Hematopoietic multipotent progenitor cell treated with erythropoietin and hydrocortisone succinate and interleukin-3 and kit ligand, for 4 days (in vitro differentiated cells): ENCODE results near the gene C5orf58.

Experiments
- DNase-seq: peaks from one replicate; pipeline ENCODE4 v3.0.0-alpha.2; 2015

C5orf58 gene

DNA sequence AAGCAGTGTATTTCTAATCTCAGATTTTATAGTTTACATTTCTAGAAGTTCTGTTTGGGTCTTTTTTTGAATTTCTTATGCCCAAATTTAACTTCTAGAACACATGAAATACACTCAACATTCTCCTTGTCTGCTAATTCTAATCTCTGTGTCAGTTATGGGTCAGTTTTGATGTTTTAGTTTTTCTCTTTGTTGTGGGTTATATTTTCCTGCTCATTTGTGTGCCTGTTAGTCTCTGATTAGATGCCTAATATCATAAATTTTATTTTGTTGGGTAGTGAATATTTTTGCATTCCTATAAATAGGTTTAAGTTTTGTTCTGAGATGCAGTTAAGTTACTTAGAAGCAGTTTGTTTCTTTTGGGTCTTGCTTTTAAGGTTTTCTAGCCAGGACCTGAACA lies 52.4 kb downstream of the C5orf58 start:
- DNase-seq, result peak; percentile 51

DNA sequence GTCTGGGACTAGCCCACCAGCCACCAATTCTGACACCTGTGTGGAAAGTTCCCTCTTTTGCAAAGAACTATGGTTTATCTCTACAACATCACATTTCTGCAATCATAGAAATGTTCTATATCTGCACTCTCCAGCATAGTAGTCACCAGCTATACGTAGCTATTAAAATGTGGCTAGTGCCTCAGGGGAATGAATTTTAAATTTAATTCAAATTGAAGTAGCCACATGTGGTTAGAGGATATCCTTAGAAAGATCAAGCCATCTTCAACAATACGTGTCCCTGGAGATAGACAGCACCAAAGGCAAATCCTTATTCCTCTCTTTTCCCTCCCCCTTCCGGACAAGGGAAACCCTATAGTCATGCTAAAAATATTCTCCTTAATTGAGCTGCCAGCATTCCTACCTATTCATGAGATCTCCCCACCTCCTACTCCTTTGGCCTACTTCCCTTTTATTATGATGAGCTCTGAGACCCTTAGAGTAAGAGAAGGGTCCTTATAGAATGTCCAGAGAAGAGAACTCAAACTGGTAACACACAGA lies 53.7 kb downstream of the C5orf58 start:
- no peak for DNase-seq

DNA sequence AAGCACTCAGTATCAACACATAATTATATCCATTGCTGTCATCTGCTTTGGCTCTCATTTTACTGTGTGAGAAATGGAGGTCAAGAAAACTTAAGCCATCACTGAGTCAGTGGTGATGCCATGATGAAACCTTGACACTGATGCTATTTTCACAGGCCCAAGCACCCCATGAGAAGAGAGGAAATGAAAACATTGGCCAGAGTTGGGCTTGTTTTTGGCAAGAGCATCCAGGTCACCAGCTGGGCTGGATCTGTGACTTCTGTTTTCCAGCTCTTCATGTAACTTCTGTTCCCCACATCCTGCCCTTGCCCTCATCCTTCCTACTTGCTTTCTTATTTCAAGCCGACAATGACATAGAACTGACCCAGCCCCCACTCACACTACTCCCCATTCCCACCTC lies 54.7 kb downstream of the C5orf58 start:
- peak; percentile 44 for DNase-seq

DNA sequence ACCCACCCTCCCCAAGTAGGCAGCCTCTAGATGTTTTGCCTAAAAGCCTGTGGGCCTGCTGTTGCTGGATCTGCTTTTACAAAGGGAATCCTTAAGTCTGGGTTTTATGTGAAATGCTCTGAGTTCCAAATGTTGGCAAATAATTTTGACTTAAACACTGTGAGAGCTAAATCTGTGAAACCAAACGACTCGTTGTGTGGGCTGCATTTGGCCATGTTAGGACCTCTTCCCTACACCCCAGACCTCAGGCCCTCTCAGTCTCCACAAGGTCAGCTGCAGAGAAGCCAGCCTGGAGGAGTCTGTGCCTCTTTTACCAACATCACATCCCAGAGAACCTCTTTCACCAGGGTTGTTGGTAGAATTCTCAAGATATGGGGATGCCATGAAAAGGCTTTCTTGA lies 55.4 kb downstream of the C5orf58 start:
- DNase-seq, result no peak

DNA sequence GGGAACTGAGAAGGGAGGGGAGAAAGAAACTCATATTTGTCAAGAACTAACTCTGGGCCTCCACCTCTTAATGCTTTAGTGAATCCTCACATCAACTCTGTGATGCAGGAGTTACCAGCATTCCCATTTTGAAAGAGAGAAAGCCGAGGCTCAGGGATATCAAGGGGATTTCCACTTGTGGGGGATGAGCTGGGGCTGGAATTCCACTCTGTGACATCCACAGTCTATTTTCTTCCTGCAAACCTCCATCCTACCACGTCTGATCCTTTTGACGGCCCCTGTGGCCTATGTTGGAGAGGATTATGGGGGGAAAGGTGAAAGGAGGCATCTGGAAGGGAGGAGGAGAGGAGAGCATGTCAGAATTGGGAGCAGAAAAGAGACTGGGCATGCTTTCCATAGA lies 55.8 kb downstream of the C5orf58 start:
- DNase-seq, result no peak

DNA sequence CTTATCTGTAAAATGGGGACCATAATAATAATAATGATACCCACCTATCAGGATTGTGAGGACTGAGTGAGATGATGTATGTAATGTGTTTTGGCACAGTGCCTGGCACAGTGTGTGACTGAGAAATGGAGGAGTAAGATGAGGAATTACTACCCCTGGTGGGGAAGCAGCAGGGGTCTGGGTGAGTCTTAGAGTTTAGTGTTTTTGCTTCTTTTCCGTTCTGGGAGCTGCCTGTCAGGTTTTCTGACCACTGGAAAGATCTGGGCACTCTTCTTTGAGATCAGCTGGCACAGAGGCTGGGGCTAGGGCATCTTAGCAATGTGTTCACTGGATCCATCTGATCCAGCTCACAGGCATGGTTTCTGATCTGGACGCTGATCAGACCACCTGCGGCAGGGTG lies 56.3 kb downstream of the C5orf58 start:
- DNase-seq, result no peak

DNA sequence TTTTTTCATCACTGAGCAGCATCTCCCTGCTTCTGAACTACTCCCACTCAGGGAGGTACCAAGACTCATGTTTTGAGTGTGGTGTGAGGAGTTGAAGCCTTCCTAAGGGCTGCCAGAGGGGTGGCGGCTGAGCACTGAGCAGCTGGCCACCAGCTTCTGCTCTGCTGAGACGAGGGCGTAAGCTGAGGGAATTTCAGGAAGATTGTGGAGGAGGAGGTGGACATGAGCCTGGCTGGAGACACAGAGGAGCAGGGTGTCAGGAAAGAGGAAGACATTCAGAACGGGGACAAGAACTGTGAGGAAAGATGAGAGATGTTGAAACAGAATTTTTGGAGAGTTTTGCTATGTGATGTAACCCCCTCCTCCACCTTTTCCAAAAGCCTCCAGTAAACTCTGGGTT lies 57.0 kb downstream of the C5orf58 start:
- no peak for DNase-seq

DNA sequence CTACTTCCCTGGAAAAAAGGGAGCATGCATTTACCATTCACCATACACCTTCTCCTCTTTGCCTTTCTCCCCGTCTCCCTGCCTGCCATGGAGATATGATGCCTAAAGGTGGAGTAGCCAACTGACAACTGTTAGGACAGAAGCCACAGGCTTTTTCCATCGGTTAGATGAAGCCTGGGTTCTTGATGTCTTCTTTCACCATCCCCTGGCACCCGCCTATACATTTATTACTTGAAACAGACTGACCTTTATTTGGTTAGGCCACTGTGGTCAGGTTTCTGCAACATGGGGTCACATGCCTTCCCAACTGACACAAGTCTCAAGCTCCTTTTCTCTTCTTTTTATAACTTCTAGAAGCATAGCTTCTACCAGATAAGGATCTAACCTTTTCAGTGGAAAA lies 57.7 kb downstream of the C5orf58 start:
- peak; percentile 50 for DNase-seq

DNA sequence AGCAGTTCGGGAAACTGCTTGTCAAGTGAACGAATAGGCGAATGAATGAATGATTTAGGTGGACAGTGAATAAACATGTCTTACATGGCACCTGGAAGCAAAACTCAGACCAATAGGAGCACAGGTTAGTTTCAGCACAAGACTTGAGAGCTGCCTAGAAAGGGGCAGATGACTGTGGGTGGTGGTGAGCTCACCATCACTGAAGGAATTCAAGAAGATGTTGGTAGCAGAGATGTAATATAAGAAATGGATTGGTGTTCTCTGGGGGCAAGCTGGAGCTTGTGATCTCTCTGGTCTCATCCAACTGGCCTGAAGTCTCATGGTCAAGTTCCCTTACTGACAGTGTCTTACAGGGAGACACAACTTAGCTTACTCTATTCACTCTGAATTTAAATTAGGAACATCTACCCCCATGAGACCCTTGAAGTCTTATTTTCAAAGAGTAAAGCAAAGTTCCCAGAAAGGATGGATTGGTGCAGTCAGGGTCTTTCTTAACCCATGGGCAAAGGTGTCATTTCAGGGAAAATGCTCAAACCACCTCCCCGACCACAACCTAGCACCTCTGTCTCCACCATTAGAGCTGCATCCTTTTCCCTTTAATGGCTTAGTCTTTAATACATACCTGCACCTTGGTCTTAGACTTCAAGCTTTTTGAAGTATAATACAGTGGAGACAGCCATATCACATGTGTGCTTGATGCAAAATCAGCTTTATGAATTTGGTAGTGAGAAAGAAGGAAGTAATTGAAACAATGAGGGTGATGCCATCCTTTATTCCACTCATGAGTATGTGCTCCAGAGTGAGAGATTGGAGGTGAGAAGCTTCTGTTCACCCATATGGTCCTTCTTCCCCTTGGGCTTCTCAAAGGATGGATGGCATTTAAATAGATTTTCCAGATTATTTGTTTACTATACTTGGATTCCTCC lies 59.7 kb downstream of the C5orf58 start:
- DNase-seq, result no peak

DNA sequence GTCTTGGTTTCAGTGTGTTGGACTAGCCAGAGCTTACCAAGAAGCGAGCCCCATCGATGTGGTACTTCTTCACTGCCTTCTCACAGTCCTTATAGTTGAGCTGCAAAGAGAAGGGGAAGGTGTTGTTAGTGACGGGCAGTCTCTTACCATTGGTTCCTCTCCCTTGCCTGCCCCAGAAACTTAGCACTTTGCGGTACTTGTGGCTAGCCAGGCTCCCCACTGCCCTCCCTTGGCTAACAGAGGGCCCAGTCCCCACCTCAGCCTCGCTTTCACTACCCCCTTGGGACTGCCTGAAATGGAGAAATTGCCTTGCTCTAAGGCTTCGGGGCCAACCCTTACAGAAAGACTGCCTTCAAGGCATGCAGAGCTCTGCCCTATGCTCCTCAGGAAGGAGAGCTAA lies 60.5 kb downstream of the C5orf58 start:
- peak; percentile 96 for DNase-seq

DNA sequence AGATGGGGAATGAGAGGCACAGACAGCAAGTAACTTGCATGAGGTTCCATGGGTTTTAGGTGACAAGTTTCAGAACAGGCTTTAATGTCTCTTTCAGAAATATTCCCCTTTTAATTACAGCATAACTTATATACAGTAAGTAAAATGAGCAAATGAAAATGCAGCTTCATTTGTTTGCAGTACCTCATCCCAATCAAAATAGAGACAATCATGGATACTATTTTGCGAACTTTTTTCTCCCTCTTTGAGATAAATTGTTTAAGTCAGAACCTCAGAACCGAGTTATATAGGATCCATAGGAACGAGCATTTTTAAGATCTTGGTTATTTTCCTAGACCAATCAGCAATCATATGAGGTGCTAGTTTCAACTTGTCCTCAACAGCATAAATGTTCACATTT lies 61.3 kb downstream of the C5orf58 start:
- no peak for DNase-seq

DNA sequence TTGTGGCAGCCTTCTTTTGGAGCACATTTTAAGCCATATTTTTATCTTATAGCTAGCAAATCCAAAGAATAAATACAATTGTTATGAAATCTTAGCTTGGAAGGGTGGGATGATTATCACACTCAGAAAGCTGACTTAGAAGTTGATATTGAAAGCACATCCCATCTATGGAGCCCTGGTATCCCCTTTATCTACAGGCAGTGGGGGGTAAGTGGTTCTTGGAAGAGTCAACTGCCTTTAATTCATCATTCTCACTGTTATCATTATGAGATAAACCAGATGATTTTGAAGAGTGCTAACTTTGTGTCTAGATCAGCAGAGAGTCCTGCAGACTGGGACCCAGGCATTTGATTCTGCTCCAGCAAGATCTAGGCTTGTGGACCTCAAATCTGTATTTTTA lies 61.8 kb downstream of the C5orf58 start:
- peak; percentile 63 for DNase-seq
